ENCODE measurements around the gene C16orf54.
"Not testable (repeated sequence)": the region's sequence is repeated elsewhere in the genome, so short reads cannot be mapped to it uniquely, and the experiment has no call there.

GRCh38 chr16:29772330-29772729 is 26.5 kb upstream of the C16orf54 start:
- not testable (repeated sequence) for TF ChIP-seq CTCF (conservative IDR thresholded peaks at IDR 0.05; ENCODE audit: low read depth in 2 of 2); REST (IDR thresholded peaks at IDR 0.05; ENCODE audit: unreplicated experiment); EZH2 (IDR thresholded peaks at IDR 0.05; ENCODE audit: low read depth, unreplicated experiment); ETS1 (IDR thresholded peaks at IDR 0.05)

Data from GM23338 (cell line).